PFSK-1 (cell line): ENCODE measurements around the gene CCDC167.

ENCODE experiments used
- FOXP2 ChIP-seq: optimal IDR thresholded peaks from 2 replicates; pipeline ENCODE3; 2011; ENCODE audit warnings: borderline replicate concordance, control low read depth, inconsistent platforms; ENCODE audit not compliant: insufficient read depth; ENCODE audit errors: extremely low read length, extremely low read depth
- POLR2AphosphoS5 ChIP-seq: IDR thresholded peaks from 2 replicates; pipeline ENCODE4 v1.6.1; 2012; ENCODE audit warnings: low read depth, mild to moderate bottlenecking, control low read depth, low read length, moderate library complexity
- REST ChIP-seq, 2 experiments: IDR thresholded peaks; 2 replicates each; pipeline versions ENCODE4 v1.6.1 to v1.8.0; 2011 to 2012; ENCODE audit warnings: low read depth in 2 of 2, low read length in 2 of 2, control low read depth in 1 of 2, inconsistent platforms in 1 of 2, mild to moderate bottlenecking in 1 of 2, moderate library complexity in 1 of 2; ENCODE audit not compliant: insufficient read depth in 1 of 2
- TAF1 ChIP-seq: IDR thresholded peaks from 2 replicates; pipeline ENCODE4 v1.6.1; 2012; ENCODE audit warnings: low read length, control low read depth, borderline replicate concordance; ENCODE audit not compliant: insufficient read depth

- no peak for TF ChIP-seq TAF1
- no peak for TF ChIP-seq REST (IDR thresholded peaks at IDR 0.05; ENCODE audit: insufficient read depth in 1 of 2, low read depth in 2 of 2, low read length in 2 of 2)
- TF ChIP-seq POLR2AphosphoS5, result no peak
- TF ChIP-seq FOXP2, result no peak
These were observed 3.7 kb upstream of the CCDC167 start for GRCh38 chr6:37503309-37503965.
